ENCODE results near the gene ACTMAP. TPM values are rescaled to one million over a fixed set of nuclear protein-coding genes. Genes with fewer than 3 reads are reported as not detected.
A peak's percentile ranks its signal among the peaks of the same experiment; 100 is the strongest.

Gene ACTMAP
- polyA plus RNA-seq, 3 donors = 4.3 to 13.0 (median 8.5) TPM

- WGBS (ENCODE audit: insufficient coverage) = 95% methylated on average over 7 of the region's 10 CpGs
- Histone ChIP-seq H3K36me3 (replicated peaks in 1 of 2; ENCODE audit: control insufficient read depth in 1 of 2, insufficient read depth in 2 of 2, low read length in 2 of 2) (peaks cover 73 to 92% of the 10 kb centered on the region in 2 donors), H4K20me1 (ENCODE audit: insufficient read depth, low read length) (peaks cover 64% of the 10 kb centered on the region), H3K4me3 (replicated peaks in 1 of 3; ENCODE audit: low read depth in 2 of 3, low read length in 3 of 3) (no peak overlapping the region), H3K9ac (ENCODE audit: insufficient read depth, low read length, poor library complexity, severe bottlenecking) (no peak overlapping the region), H3K79me2 (ENCODE audit: insufficient read depth, low read length) (peaks cover 36% of the 10 kb centered on the region), H2AFZ (ENCODE audit: insufficient read depth, low read depth, low read length, poor library complexity, severe bottlenecking) (no peak overlapping the region), H3K9me3 (replicated peaks in 1 of 2; ENCODE audit: control insufficient read depth in 1 of 2, insufficient read depth in 1 of 2, low read length in 2 of 2) (no peaks in the 10 kb centered on the region), H3K4me1 (ENCODE audit: control insufficient read depth in 1 of 2, insufficient read depth in 2 of 2, low read length in 2 of 2) (no peaks in the 10 kb centered on the region), H3K27me3 (ENCODE audit: control insufficient read depth in 2 of 2, insufficient read depth in 2 of 2, low read length in 2 of 2) (no peaks in the 10 kb centered on the region), H3K4me2 (replicated peaks; ENCODE audit: extremely low read depth, low read length, poor library complexity, severe bottlenecking) (no peak overlapping the region), H3K27ac (ENCODE audit: low read depth in 1 of 2, low read length in 2 of 2) (peak overlapping the region in 1 of 2 donors; percentile 51)
- DNase-seq = no peak
- H3K36me3 Mint-ChIP-seq = peaks cover 78 to 94% of the 10 kb centered on the region in 2 donors
- H3K27me3 Mint-ChIP-seq (ENCODE audit: low read depth in 3 of 3) = no peaks in the 10 kb centered on the region
- TF ChIP-seq CTCF (IDR thresholded peaks at IDR 0.05) = no peak
- H3K27ac Mint-ChIP-seq = peak overlapping the region in 2 of 7 donors; percentile 1 to 51
- no peaks in the 10 kb centered on the region for H3K4me1 Mint-ChIP-seq
- intact Hi-C loops (cut with micrococcal nuclease) = no loop called here
- no peak overlapping the region for H3K4me3 Mint-ChIP-seq
- H3K9me3 Mint-ChIP-seq = peaks cover 0 to 2% (median 0%) of the 10 kb centered on the region in 7 donors
Measured at GRCh38 chr19:40763963-40764362, 13.7 kb upstream of the ACTMAP start.

- Histone ChIP-seq H3K79me2 (ENCODE audit: insufficient read depth, low read length) (peaks cover 38% of the 10 kb centered on the region), H3K4me2 (replicated peaks; ENCODE audit: extremely low read depth, low read length, poor library complexity, severe bottlenecking) (no peak overlapping the region), H3K27me3 (ENCODE audit: control insufficient read depth in 2 of 2, insufficient read depth in 2 of 2, low read length in 2 of 2) (no peaks in the 10 kb centered on the region), H3K9me3 (replicated peaks in 1 of 2; ENCODE audit: control insufficient read depth in 1 of 2, insufficient read depth in 1 of 2, low read length in 2 of 2) (no peaks in the 10 kb centered on the region), H4K20me1 (ENCODE audit: insufficient read depth, low read length) (peaks cover 69% of the 10 kb centered on the region), H3K36me3 (replicated peaks in 1 of 2; ENCODE audit: control insufficient read depth in 1 of 2, insufficient read depth in 2 of 2, low read length in 2 of 2) (peaks cover 75 to 92% of the 10 kb centered on the region in 2 donors), H3K9ac (ENCODE audit: insufficient read depth, low read length, poor library complexity, severe bottlenecking) (no peak overlapping the region), H3K4me1 (ENCODE audit: control insufficient read depth in 1 of 2, insufficient read depth in 2 of 2, low read length in 2 of 2) (no peaks in the 10 kb centered on the region), H3K27ac (ENCODE audit: low read depth in 1 of 2, low read length in 2 of 2) (peak overlapping the region in 1 of 2 donors; percentile 51), H3K4me3 (replicated peaks in 1 of 3; ENCODE audit: low read depth in 2 of 3, low read length in 3 of 3) (no peak overlapping the region), H2AFZ (ENCODE audit: insufficient read depth, low read depth, low read length, poor library complexity, severe bottlenecking) (no peak overlapping the region)
- H3K9me3 Mint-ChIP-seq = no peaks in the 10 kb centered on the region
- TF ChIP-seq CTCF (IDR thresholded peaks at IDR 0.05) = no peak
- WGBS (ENCODE audit: insufficient coverage) = 100% methylated on average over 3 of the region's 7 CpGs
- no peaks in the 10 kb centered on the region for H3K27me3 Mint-ChIP-seq (ENCODE audit: low read depth in 3 of 3)
- peak overlapping the region in 3 of 7 donors; percentile 1 to 61 (median 15) for H3K27ac Mint-ChIP-seq
- no peak for DNase-seq
- peaks cover 76 to 94% of the 10 kb centered on the region in 2 donors for H3K36me3 Mint-ChIP-seq
- H3K4me1 Mint-ChIP-seq = no peaks in the 10 kb centered on the region
- H3K4me3 Mint-ChIP-seq = no peak overlapping the region
- intact Hi-C loops (cut with micrococcal nuclease) = no loop called here
Measured at GRCh38 chr19:40763526-40763925, 13.2 kb upstream of the ACTMAP start.

All from CD14-positive monocyte (primary cell).